ENCODE results near the gene UNC119B. TPM values are rescaled to one million over a fixed set of nuclear protein-coding genes. Genes with fewer than 3 reads are reported as not detected.

UNC119B gene
- total and polyA plus RNA-seq, 2 of the 4 experiments (the other 2 are of a cell fraction), result 8.4 to 21.6 TPM

DNA sequence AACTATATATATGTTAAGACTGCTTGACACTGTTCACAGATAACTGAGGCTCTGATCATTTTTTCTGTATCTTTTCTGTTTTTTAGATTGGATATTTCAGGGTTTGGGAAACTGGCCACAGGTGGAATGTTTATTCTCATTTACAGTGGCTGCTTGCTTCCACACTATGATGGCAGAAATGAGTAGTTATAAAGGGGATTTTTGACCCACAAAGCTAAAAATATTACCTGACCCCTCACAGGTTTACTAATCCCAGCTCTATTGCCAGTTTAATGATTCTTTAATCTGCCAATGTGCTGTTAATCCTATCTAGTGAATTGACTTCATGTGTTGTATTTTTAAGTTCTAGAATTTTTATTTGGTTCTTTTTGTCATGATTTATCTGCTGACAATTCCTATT is 45.0 kb downstream of the UNC119B start:
- H3K9ac ChIP-seq (ENCODE audit: low read depth, low read length), result no peak overlapping the region
- H2AK5ac ChIP-seq (ENCODE audit: low read depth, low read length), result no peak overlapping the region
- no peak for TF ChIP-seq FOS (IDR thresholded peaks at IDR 0.05; ENCODE audit: low read depth, low read length)
- TF ChIP-seq RAD21 (IDR thresholded peaks at IDR 0.05; ENCODE audit: low read length), result no peak
- TF ChIP-seq USF2 (IDR thresholded peaks at IDR 0.05; ENCODE audit: low read depth, low read length), result no peak
- TF ChIP-seq MAZ (IDR thresholded peaks at IDR 0.05; ENCODE audit: borderline replicate concordance, low read depth, low read length), result no peak
- no peak for TF ChIP-seq RCOR1 (IDR thresholded peaks at IDR 0.05; ENCODE audit: insufficient replicate concordance, low read length)
- TF ChIP-seq POLR2A (IDR thresholded peaks at IDR 0.05; ENCODE audit: low read depth, low read length), result no peak
- no peak for TF ChIP-seq BHLHE40 (IDR thresholded peaks at IDR 0.05; ENCODE audit: low read depth, low read length)
- TF ChIP-seq SMC3 (IDR thresholded peaks at IDR 0.05; ENCODE audit: low read depth, low read length), result no peak
- TF ChIP-seq MAFK (IDR thresholded peaks at IDR 0.05; ENCODE audit: low read depth, low read length), result no peak
- TF ChIP-seq CHD1 (IDR thresholded peaks at IDR 0.05; ENCODE audit: low read depth, low read length), result no peak
- no peak for TF ChIP-seq NFE2L2 (IDR thresholded peaks at IDR 0.05; ENCODE audit: low read depth, low read length)
- TF ChIP-seq CTCF (conservative IDR thresholded peaks at IDR 0.05; ENCODE audit: low read depth, low read length), result no peak
- TF ChIP-seq CEBPB (IDR thresholded peaks at IDR 0.05; ENCODE audit: low read depth, low read length), result no peak
- TF ChIP-seq, protein P1, sequence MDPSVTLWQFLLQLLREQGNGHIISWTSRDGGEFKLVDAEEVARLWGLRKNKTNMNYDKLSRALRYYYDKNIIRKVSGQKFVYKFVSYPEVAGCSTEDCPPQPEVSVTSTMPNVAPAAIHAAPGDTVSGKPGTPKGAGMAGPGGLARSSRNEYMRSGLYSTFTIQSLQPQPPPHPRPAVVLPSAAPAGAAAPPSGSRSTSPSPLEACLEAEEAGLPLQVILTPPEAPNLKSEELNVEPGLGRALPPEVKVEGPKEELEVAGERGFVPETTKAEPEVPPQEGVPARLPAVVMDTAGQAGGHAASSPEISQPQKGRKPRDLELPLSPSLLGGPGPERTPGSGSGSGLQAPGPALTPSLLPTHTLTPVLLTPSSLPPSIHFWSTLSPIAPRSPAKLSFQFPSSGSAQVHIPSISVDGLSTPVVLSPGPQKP (IDR thresholded peaks at IDR 0.05; ENCODE audit: borderline replicate concordance, low read depth, low read length), result no peak
- no peak for TF ChIP-seq MXI1 (IDR thresholded peaks at IDR 0.05; ENCODE audit: borderline replicate concordance, low read depth, low read length)
- no peak for TF ChIP-seq RFX5 (IDR thresholded peaks at IDR 0.05; ENCODE audit: low read depth, low read length)

More for the DNA sequence above, 45.0 kb downstream of the UNC119B start:
- H2BK120ac ChIP-seq (ENCODE audit: low read depth, low read length), result no peak overlapping the region
- H2BK20ac ChIP-seq (ENCODE audit: low read depth, low read length), result no peak overlapping the region
- no peak overlapping the region for H3K56ac ChIP-seq (ENCODE audit: extremely low read depth, insufficient read depth, low read length)
- dilution Hi-C loops (cut with HindIII; ENCODE audit: low sequenced_read_pairs, unreplicated experiment) (no loop called here), intact Hi-C loops (cut with micrococcal nuclease) (no loop called here), in situ Hi-C loops (cut with MboI; ENCODE audit: low sequenced_read_pairs) (no loop called here)
- no peak overlapping the region for H4K5ac ChIP-seq (ENCODE audit: low read depth, low read length)
- DNase-seq (no peak), ATAC-seq (ENCODE audit: low read depth) (no peak)
- H3K4ac ChIP-seq (ENCODE audit: low read depth, low read length), result no peak overlapping the region
- H2AK9ac ChIP-seq (replicated peaks; ENCODE audit: low read depth, low read length, poor library complexity), result no peak overlapping the region
- H4K91ac ChIP-seq (ENCODE audit: insufficient read depth, low read depth, low read length), result no peak overlapping the region
- no peak overlapping the region for H3K4me3 ChIP-seq (ENCODE audit: insufficient read depth, low read depth, low read length)
- no peaks in the 10 kb centered on the region for H4K20me1 ChIP-seq (ENCODE audit: insufficient read depth, low read length)
- H2BK15ac ChIP-seq (ENCODE audit: low read depth, low read length), result no peak overlapping the region
- no peak overlapping the region for H3K27ac ChIP-seq (ENCODE audit: insufficient read depth, low read length)
- H3K4me2 ChIP-seq (ENCODE audit: low read depth, low read length), result no peak overlapping the region
- H4K8ac ChIP-seq (ENCODE audit: low read depth in 2 of 2, low read length in 2 of 2), result no peak overlapping the region
- H3K27me3 ChIP-seq (ENCODE audit: control insufficient read depth, insufficient read depth, low read length), result peaks cover 5% of the 10 kb centered on the region; the same call in 1 of the 2 replicates
- H2BK5ac ChIP-seq (ENCODE audit: low read depth, low read length, poor library complexity, severe bottlenecking), result no peak overlapping the region
- peaks cover 3% of the 10 kb centered on the region; the same call in 1 of the 2 replicates for H3K9me3 ChIP-seq (ENCODE audit: control insufficient read depth, insufficient read depth, low read length)
- no peak overlapping the region for H3K18ac ChIP-seq (ENCODE audit: low read depth, low read length)
- no peaks in the 10 kb centered on the region for H3K9me1 ChIP-seq (ENCODE audit: insufficient read depth, low read length)
- POLR2A ChIA-PET (ENCODE audit: unreplicated experiment), result no interaction called here
- CTCF ChIA-PET, result no interaction called here
- no peak overlapping the region for H3K23ac ChIP-seq (ENCODE audit: low read depth, low read length)
- no peaks in the 10 kb centered on the region for H3K4me1 ChIP-seq (ENCODE audit: control insufficient read depth, insufficient read depth, low read length)
- no peaks in the 10 kb centered on the region for H3K36me3 ChIP-seq (ENCODE audit: control insufficient read depth, insufficient read depth, low read length)
- no peaks in the 10 kb centered on the region for H3K79me1 ChIP-seq (ENCODE audit: low read depth in 1 of 2, low read length in 2 of 2)
- no peak overlapping the region for H2AFZ ChIP-seq (replicated peaks; ENCODE audit: low read length, poor library complexity)
- BruUV-seq (replicated peaks), result no TSS peak
- no peak overlapping the region for H3K14ac ChIP-seq (replicated peaks; ENCODE audit: low read depth, low read length)

All from IMR-90 (cell line).